SK-MEL-5 (cell line): ENCODE measurements around the gene C1orf21. TPM values are rescaled to one million over a fixed set of nuclear protein-coding genes. Genes with fewer than 3 reads are reported as not detected.

ENCODE experiments used
- DNase-seq: peaks from one replicate; pipeline ENCODE4 v3.0.0-alpha.2; 2016; ENCODE audit warnings: low read depth, low spot score
- in situ Hi-C: cut with HindIII; loops from 2 replicates; pipeline ENCODE4 v1.10.0; 2016; ENCODE audit warnings: low sequenced_read_pairs, high pct_unique_total_duplicates, low pct_unique_long_range_greater_than_20kb
- total RNA-seq: library from RNA; depleted of rRNA; stranded (reverse); fragments of >200 nt; shearing (Covaris generic); gene quantifications from 2 replicates; pipeline ENCODE4 v1.2.3, GENCODE V29; 2014

The C1orf21 gene
- total RNA-seq, 1 experiment from 2014 or later = 68.2 TPM

GRCh38 chr1:184462155-184462554 is 75.3 kb downstream of the C1orf21 start:
- DNase-seq = no peak
- in situ Hi-C loops = no loop called here

- in situ Hi-C loops = no loop called here
- no peak for DNase-seq
Measured at GRCh38 chr1:184462990-184463389, 76.2 kb downstream of the C1orf21 start.

- DNase-seq = no peak
- in situ Hi-C loops = no loop called here
Measured at GRCh38 chr1:184463680-184464079, 76.9 kb downstream of the C1orf21 start.

GRCh38 chr1:184464757-184465156 is 77.9 kb downstream of the C1orf21 start:
- DNase-seq = no peak
- in situ Hi-C loops = no loop called here

- in situ Hi-C loops = no loop called here
Measured at GRCh38 chr1:184465489-184466146, 78.8 kb downstream of the C1orf21 start.

GRCh38 chr1:184467295-184467694 is 80.5 kb downstream of the C1orf21 start:
- DNase-seq = no peak

More at GRCh38 chr1:184465489-184466146, 78.8 kb downstream of the C1orf21 start:
- DNase-seq = peak; percentile 64

GRCh38 chr1:184469396-184469795 is 82.6 kb downstream of the C1orf21 start:
- in situ Hi-C loops = no loop called here
- no peak for DNase-seq

More at GRCh38 chr1:184467295-184467694, 80.5 kb downstream of the C1orf21 start:
- in situ Hi-C loops = no loop called here

GRCh38 chr1:184471686-184472085 is 84.9 kb downstream of the C1orf21 start:
- DNase-seq = no peak
- in situ Hi-C loops = no loop called here

GRCh38 chr1:184472136-184472535 is 85.3 kb downstream of the C1orf21 start:
- in situ Hi-C loops = no loop called here
- no peak for DNase-seq

GRCh38 chr1:184473176-184473966 is 86.5 kb downstream of the C1orf21 start:
- in situ Hi-C loops = no loop called here
- no peak for DNase-seq

- DNase-seq = no peak
- in situ Hi-C loops = no loop called here
Measured at GRCh38 chr1:184476187-184476586, 89.4 kb downstream of the C1orf21 start.

- DNase-seq = no peak
- in situ Hi-C loops = no loop called here
Measured at GRCh38 chr1:184479435-184480167, 92.8 kb downstream of the C1orf21 start.

GRCh38 chr1:184480736-184481135 is 93.9 kb downstream of the C1orf21 start:
- in situ Hi-C loops = no loop called here
- DNase-seq = no peak

- in situ Hi-C loops = no loop called here
- DNase-seq = no peak
Measured at GRCh38 chr1:184482136-184482535, 95.3 kb downstream of the C1orf21 start.

GRCh38 chr1:184483101-184483683 is 96.4 kb downstream of the C1orf21 start:
- peak; percentile 47 for DNase-seq
- in situ Hi-C loops = no loop called here

GRCh38 chr1:184485751-184486723 is 99.2 kb downstream of the C1orf21 start:
- no peak for DNase-seq

More at GRCh38 chr1:184485751-184486723, 99.2 kb downstream of the C1orf21 start:
- in situ Hi-C loops = no loop called here
